Measurements from ENCODE around the gene KIAA0930.

Gene KIAA0930

GRCh38 chr22:45180146-45180679 is 60.5 kb downstream of the KIAA0930 start:
- TF ChIP-seq ZFX (IDR thresholded peaks at IDR 0.05; ENCODE audit: borderline replicate concordance) = no peak
- TF ChIP-seq CTCF (IDR thresholded peaks at IDR 0.05) = no peak
- no peak overlapping the region for H3K27ac ChIP-seq

GRCh38 chr22:45179276-45180049 is 61.2 kb downstream of the KIAA0930 start:
- TF ChIP-seq CTCF (IDR thresholded peaks at IDR 0.05) (no peak), ZFX (IDR thresholded peaks at IDR 0.05; ENCODE audit: borderline replicate concordance) (no peak)
- no peak overlapping the region for H3K27ac ChIP-seq

GRCh38 chr22:45172881-45173585 is 67.7 kb downstream of the KIAA0930 start:
- TF ChIP-seq ZFX (IDR thresholded peaks at IDR 0.05; ENCODE audit: borderline replicate concordance) (no peak), CTCF (IDR thresholded peaks at IDR 0.05) (no peak)
- no peak overlapping the region for H3K27ac ChIP-seq

- TF ChIP-seq CTCF (IDR thresholded peaks at IDR 0.05) = no peak
- TF ChIP-seq ZFX (IDR thresholded peaks at IDR 0.05; ENCODE audit: borderline replicate concordance) = no peak
- no peak overlapping the region for H3K27ac ChIP-seq
Measured at GRCh38 chr22:45171830-45172229, 68.9 kb downstream of the KIAA0930 start.

GRCh38 chr22:45169591-45170466 is 70.9 kb downstream of the KIAA0930 start:
- H3K27ac ChIP-seq = no peak overlapping the region
- no peak for TF ChIP-seq ZFX (IDR thresholded peaks at IDR 0.05; ENCODE audit: borderline replicate concordance)
- TF ChIP-seq CTCF (IDR thresholded peaks at IDR 0.05) = no peak

- H3K27ac ChIP-seq = no peak overlapping the region
Measured at GRCh38 chr22:45166932-45167331, 73.8 kb downstream of the KIAA0930 start.

More at GRCh38 chr22:45166932-45167331, 73.8 kb downstream of the KIAA0930 start:
- TF ChIP-seq CTCF (IDR thresholded peaks at IDR 0.05) (no peak), ZFX (IDR thresholded peaks at IDR 0.05; ENCODE audit: borderline replicate concordance) (no peak)
